SU-DHL-6 (cell line): ENCODE results near the gene TOMM7.

Experiments used
- H2AFZ ChIP-seq: fragments of 200-600 bp; sonication (generic); 2 replicates; pipeline ENCODE4 v1.6.1; 2014; ENCODE audit warnings: low read depth, mild to moderate bottlenecking, moderate library complexity, mixed read lengths, antibody characterized with exemption, low read length; ENCODE audit not compliant: severe bottlenecking
- H3F3A ChIP-seq: fragments of 200-600 bp; shearing (Covaris generic); 2 replicates; pipeline ENCODE4 v1.6.0; 2016; ENCODE audit warnings: antibody characterized with exemption, mild to moderate bottlenecking; ENCODE audit not compliant: insufficient read depth
- H3K27ac ChIP-seq: fragments of 200-600 bp; sonication (generic); 2 replicates; pipeline ENCODE4 v1.5.1; 2016; ENCODE audit warnings: low read depth, mild to moderate bottlenecking, low read length, moderate library complexity, mixed read lengths
- H3K27me3 ChIP-seq: fragments of 200-600 bp; sonication (generic), shearing (Covaris generic); 2 replicates; pipeline ENCODE4 v1.6.0; 2014; ENCODE audit warnings: mild to moderate bottlenecking, low read length
- H3K36me3 ChIP-seq: fragments of 200-600 bp; sonication (generic); 2 replicates; pipeline ENCODE4 v1.6.1; 2014; ENCODE audit warnings: mild to moderate bottlenecking, low read length, mixed read lengths
- H3K4me2 ChIP-seq: fragments of 300-600, 200-600 bp; shearing (Covaris generic), sonication (generic); 2 replicates; pipeline ENCODE4 v1.6.0; 2014; ENCODE audit warnings: low read length, low read depth, mild to moderate bottlenecking; ENCODE audit not compliant: poor library complexity, severe bottlenecking
- H3K4me3 ChIP-seq: fragments of 200-600 bp; sonication (generic); 2 replicates; pipeline ENCODE4 v1.5.1; 2014; ENCODE audit warnings: antibody characterized with exemption, low read length, mild to moderate bottlenecking, mixed read lengths; ENCODE audit not compliant: insufficient read depth, poor library complexity, severe bottlenecking
- H3K79me2 ChIP-seq: fragments of 200-600 bp; sonication (generic); 2 replicates; pipeline ENCODE4 v1.6.1; 2014; ENCODE audit warnings: mild to moderate bottlenecking, low read length, moderate library complexity; ENCODE audit not compliant: insufficient read depth
- H3K9ac ChIP-seq: fragments of 200-600 bp; sonication (generic); 2 replicates; pipeline ENCODE4 v1.7.0; 2014; ENCODE audit warnings: mild to moderate bottlenecking, low read length
- H3K9me2 ChIP-seq: fragments of 200-600 bp; sonication (generic); replicated peaks from 2 replicates; pipeline ENCODE4 v1.6.1; 2014; ENCODE audit warnings: low read length; ENCODE audit not compliant: insufficient read depth
- H3K9me3 ChIP-seq: fragments of 200-600 bp; sonication (generic); 2 replicates; pipeline ENCODE4 v1.6.1; 2014; ENCODE audit warnings: low read length, mixed read lengths; ENCODE audit not compliant: insufficient read depth
- H4K20me1 ChIP-seq: fragments of 200-600 bp; sonication (generic); 2 replicates; pipeline ENCODE4 v1.6.1; 2014; ENCODE audit warnings: low read depth, mild to moderate bottlenecking, antibody characterized with exemption, low read length, moderate library complexity, mixed read lengths
- EZH2phosphoT487 ChIP-seq: fragments of 200-600 bp; sonication (generic), shearing (Covaris generic); conservative IDR thresholded peaks from 2 replicates; pipeline ENCODE4 v1.6.1; 2018; ENCODE audit warnings: mild to moderate bottlenecking, antibody characterized with exemption, low read length, moderate library complexity, mixed read lengths
- TF ChIP-seq, protein P1 (sequence below): fragments of 200-600 bp; sonication (generic); IDR thresholded peaks from one replicate; pipeline ENCODE4 v1.5.1; 2017; ENCODE audit warnings: antibody characterized with exemption, mild to moderate bottlenecking, low read length, moderate library complexity; ENCODE audit not compliant: insufficient read depth, poor library complexity, severe bottlenecking

Gene TOMM7

DNA sequence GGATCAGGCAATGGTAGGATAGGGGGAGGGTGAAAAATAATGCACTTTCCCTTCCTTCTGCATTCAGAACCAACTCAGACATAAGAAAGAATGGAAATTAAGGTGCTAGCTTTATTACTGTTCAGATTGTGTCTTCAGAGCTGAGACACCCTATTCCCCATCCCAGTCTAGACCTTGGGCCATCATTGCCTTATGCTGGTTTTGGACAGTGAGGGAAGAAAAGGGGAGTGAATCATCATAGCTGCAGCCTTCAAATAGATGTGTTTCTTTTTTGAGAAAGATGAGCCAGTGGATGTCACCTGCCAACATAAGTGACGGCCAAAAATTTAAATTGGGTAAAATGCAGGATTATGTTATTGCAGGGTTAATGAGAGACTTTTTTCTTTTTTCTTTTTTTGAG lies 27.0 kb upstream of the TOMM7 start:
- Histone ChIP-seq H3F3A (peaks cover 3% of the 10 kb centered on the region; the same call in 1 of the 2 replicates), H3K9me3 (no peaks in the 10 kb centered on the region), H3K4me2 (no peak overlapping the region), H3K27ac (no peak overlapping the region), H3K4me3 (no peak overlapping the region), H3K9ac (no peak overlapping the region), H4K20me1 (no peaks in the 10 kb centered on the region), H2AFZ (no peak overlapping the region), H3K79me2 (peaks cover 6% of the 10 kb centered on the region), H3K27me3 (no peaks in the 10 kb centered on the region), H3K9me2 (no peaks in the 10 kb centered on the region), H3K36me3 (no peaks in the 10 kb centered on the region)
- TF ChIP-seq EZH2phosphoT487 = no peak
- TF ChIP-seq, protein P1, sequence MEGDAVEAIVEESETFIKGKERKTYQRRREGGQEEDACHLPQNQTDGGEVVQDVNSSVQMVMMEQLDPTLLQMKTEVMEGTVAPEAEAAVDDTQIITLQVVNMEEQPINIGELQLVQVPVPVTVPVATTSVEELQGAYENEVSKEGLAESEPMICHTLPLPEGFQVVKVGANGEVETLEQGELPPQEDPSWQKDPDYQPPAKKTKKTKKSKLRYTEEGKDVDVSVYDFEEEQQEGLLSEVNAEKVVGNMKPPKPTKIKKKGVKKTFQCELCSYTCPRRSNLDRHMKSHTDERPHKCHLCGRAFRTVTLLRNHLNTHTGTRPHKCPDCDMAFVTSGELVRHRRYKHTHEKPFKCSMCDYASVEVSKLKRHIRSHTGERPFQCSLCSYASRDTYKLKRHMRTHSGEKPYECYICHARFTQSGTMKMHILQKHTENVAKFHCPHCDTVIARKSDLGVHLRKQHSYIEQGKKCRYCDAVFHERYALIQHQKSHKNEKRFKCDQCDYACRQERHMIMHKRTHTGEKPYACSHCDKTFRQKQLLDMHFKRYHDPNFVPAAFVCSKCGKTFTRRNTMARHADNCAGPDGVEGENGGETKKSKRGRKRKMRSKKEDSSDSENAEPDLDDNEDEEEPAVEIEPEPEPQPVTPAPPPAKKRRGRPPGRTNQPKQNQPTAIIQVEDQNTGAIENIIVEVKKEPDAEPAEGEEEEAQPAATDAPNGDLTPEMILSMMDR = no peak

DNA sequence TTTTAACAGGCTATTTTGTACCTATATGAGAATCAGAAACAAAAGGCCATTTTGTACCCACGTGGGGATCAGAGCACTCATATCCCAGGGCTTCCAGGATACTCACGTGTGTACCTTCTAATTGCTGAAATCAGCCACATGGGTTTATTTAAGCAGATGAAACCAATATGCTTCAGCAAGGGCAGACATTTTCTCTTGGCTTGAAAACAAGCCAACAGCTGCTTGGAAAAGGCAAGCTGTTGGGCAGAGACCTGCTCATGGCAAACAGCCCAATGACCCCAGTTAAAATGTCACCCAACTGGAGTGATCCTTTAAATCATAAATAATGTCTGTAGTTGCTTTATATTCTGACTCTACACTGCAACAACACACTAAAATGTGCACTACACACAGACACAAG lies 26.5 kb upstream of the TOMM7 start:
- H2AFZ ChIP-seq = no peak overlapping the region
- H3K9ac ChIP-seq = no peak overlapping the region
- no peak overlapping the region for H3K4me2 ChIP-seq
- no peaks in the 10 kb centered on the region for H4K20me1 ChIP-seq
- no peaks in the 10 kb centered on the region for H3K9me2 ChIP-seq
- no peaks in the 10 kb centered on the region for H3K9me3 ChIP-seq
- no peak overlapping the region for H3K27ac ChIP-seq
- H3K36me3 ChIP-seq = no peaks in the 10 kb centered on the region
- H3F3A ChIP-seq = no peaks in the 10 kb centered on the region
- H3K4me3 ChIP-seq = no peak overlapping the region
- no peaks in the 10 kb centered on the region for H3K27me3 ChIP-seq
- TF ChIP-seq, protein P1 = no peak
- no peak for TF ChIP-seq EZH2phosphoT487
- H3K79me2 ChIP-seq = peaks cover 1% of the 10 kb centered on the region

DNA sequence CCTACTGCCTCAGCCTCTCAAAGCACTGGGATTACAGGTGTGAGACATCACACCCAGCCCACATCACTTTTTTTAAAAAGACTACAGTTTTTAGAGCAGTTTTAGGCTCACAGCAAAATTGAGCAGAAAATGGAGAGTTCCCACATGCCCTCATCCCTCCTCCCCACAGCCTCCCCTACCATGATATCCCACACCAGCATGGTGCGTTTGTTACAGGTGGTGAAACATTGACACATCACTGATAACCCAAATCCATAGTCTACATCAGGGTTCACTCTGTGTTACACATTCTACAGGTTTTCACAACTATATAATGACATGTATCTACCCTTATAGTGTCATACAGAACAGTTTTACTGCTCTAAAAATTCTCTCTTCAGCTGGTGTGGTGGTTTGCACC lies 24.3 kb upstream of the TOMM7 start:
- H4K20me1 ChIP-seq = no peaks in the 10 kb centered on the region
- H3K9me3 ChIP-seq = no peaks in the 10 kb centered on the region
- TF ChIP-seq EZH2phosphoT487 = no peak
- no peaks in the 10 kb centered on the region for H3K9me2 ChIP-seq
- no peaks in the 10 kb centered on the region for H3F3A ChIP-seq
- no peak overlapping the region for H3K4me2 ChIP-seq
- H2AFZ ChIP-seq = no peak overlapping the region
- H3K36me3 ChIP-seq = no peaks in the 10 kb centered on the region
- no peak overlapping the region for H3K27ac ChIP-seq
- H3K27me3 ChIP-seq = no peaks in the 10 kb centered on the region
- no peak overlapping the region for H3K9ac ChIP-seq
- no peaks in the 10 kb centered on the region for H3K79me2 ChIP-seq
- H3K4me3 ChIP-seq = no peak overlapping the region

DNA sequence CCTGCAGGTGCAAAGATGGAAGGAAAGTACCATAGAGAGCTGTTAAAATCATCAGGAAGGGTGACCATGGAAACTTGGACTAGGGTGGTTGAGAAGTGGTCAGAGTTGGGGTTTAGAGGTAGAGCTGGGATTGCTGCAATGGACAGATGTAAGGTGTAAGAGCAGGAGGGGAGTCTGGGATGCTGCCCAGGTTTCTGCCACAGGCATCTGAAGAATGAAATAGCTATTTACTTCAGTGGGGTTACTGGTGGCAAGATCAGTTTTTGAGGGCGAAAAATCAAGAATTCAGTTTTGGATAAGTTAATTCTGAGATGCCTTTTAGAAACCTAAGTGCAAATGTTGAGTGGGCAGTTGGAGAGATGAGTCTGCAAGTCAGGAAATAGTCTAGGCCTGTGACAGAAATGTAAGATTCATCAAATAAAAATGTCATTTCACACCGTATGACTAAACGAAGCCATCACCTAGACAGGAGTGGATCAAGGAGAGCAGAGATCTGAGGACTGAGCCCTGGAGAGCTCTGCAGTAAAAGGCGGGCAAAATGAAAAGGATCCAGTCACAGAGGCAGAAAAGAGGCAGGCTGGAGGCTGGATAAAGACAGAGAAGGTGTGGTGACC lies 22.7 kb upstream of the TOMM7 start:
- Histone ChIP-seq H3K36me3 (no peaks in the 10 kb centered on the region), H3K9me2 (no peaks in the 10 kb centered on the region), H3K4me3 (no peak overlapping the region), H2AFZ (no peak overlapping the region), H3K4me2 (no peak overlapping the region), H3K9ac (no peak overlapping the region), H3K79me2 (no peaks in the 10 kb centered on the region), H3K27me3 (no peaks in the 10 kb centered on the region), H3K9me3 (no peaks in the 10 kb centered on the region), H3K27ac (no peak overlapping the region), H4K20me1 (no peaks in the 10 kb centered on the region), H3F3A (no peaks in the 10 kb centered on the region)
- TF ChIP-seq, protein P1 = no peak
- no peak for TF ChIP-seq EZH2phosphoT487
